HG02678 (cell line): ENCODE data around the gene CECR2.

ENCODE experiments used
- ATAC-seq: cut with Tn5 transposase; IDR thresholded peaks from one replicate; pipeline ENCODE4 v1.9.1; 2021; ENCODE audit warnings: mild to moderate bottlenecking, moderate library complexity; ENCODE audit not compliant: unreplicated experiment

CECR2 gene

GRCh38 chr22:17590586-17590985, 221.3 kb downstream of the CECR2 start:
- no peak for ATAC-seq

GRCh38 chr22:17592201-17592600, 222.9 kb downstream of the CECR2 start:
- no peak for ATAC-seq

GRCh38 chr22:17596226-17596625, 227.0 kb downstream of the CECR2 start:
- ATAC-seq, result no peak

GRCh38 chr22:17597217-17597616, 228.0 kb downstream of the CECR2 start:
- ATAC-seq, result no peak

GRCh38 chr22:17598318-17598717, 229.1 kb downstream of the CECR2 start:
- ATAC-seq, result no peak

GRCh38 chr22:17601031-17601430, 231.8 kb downstream of the CECR2 start:
- no peak for ATAC-seq

GRCh38 chr22:17603668-17604067, 234.4 kb downstream of the CECR2 start:
- no peak for ATAC-seq

- ATAC-seq, result no peak
Measured at GRCh38 chr22:17606496-17606895, 237.2 kb downstream of the CECR2 start.
